HEK293T (cell line): ENCODE measurements around the gene RAD51B.

Experiments
- ARNT ChIP-seq: fragments of 450-650 bp; IDR thresholded peaks from 2 replicates; pipeline ENCODE4 v1.6.1; 2017; ENCODE audit warnings: mild to moderate bottlenecking
- ELF4 ChIP-seq: fragments of 450-650 bp; IDR thresholded peaks from 2 replicates; pipeline ENCODE4 v1.6.1; 2017; ENCODE audit warnings: antibody characterized with exemption
- FOXM1 ChIP-seq: fragments of 450-650 bp; IDR thresholded peaks from 2 replicates; pipeline ENCODE4 v1.6.1; 2017; ENCODE audit warnings: mild to moderate bottlenecking, borderline replicate concordance
- L3MBTL2 ChIP-seq: fragments of 450-650 bp; conservative IDR thresholded peaks from 2 replicates; pipeline ENCODE4 v1.6.1; 2016; ENCODE audit warnings: mild to moderate bottlenecking
- SUZ12 ChIP-seq: fragments of 450-650 bp; IDR thresholded peaks from 2 replicates; pipeline ENCODE4 v1.6.1; 2016; ENCODE audit warnings: mild to moderate bottlenecking

DNA sequence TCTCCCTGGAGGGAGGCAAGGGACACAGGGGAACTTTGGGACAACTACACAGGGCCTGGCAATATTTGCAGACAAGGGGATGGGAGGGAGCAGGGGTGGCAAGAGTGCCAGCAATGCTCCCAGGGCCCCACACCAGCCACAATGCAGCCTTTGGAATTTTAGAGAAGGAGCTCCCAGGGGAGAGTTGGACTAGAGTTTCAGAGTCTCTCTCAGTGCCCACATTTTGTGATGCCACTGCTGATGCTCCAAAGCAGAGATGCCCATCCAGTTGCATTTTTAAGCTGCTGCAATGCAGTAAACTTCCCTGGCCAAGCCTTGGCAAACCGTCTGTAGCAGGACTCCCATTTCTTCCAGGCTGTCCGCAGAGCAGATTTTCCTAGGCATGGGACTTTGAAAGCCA lies 874.3 kb downstream of the RAD51B start:
- TF ChIP-seq FOXM1: no peak
- TF ChIP-seq ELF4: no peak
- TF ChIP-seq SUZ12: no peak
- TF ChIP-seq L3MBTL2: no peak
- no peak for TF ChIP-seq ARNT
